ENCODE measurements around the gene ZBED4. TPM values are rescaled to one million over a fixed set of nuclear protein-coding genes. Genes with fewer than 3 reads are reported as not detected.

Gene ZBED4
- total RNA-seq, 1 donor from 2014 or later, result 17.3 TPM

DNA sequence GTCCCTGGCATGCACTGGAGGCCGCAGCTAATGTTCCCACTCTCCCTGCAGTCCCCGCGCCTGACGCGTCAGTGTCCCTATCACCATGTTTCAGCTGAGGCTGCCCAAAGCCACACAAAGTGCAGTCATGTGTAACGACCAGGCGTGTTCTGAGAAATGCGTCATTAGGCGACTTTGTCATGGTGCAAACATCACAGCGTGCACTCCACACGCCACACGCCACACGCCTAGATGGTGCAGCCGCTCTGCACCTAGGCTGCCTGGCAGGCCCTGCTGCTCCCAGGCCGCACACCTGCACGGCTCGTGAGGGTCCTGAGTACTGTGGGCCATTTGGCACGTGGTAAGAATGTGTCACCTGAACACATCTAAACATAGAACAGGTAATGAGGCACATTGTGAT lies 67.2 kb downstream of the ZBED4 start:
- Mint-ChIP-seq H3K4me1 (ENCODE audit: unreplicated experiment) (peaks cover 16% of the 10 kb centered on the region), H3K27ac (ENCODE audit: unreplicated experiment) (no peak overlapping the region), H3K4me3 (ENCODE audit: unreplicated experiment) (no peak overlapping the region), H3K9me3 (ENCODE audit: unreplicated experiment) (no peaks in the 10 kb centered on the region), H3K27me3 (ENCODE audit: unreplicated experiment) (no peaks in the 10 kb centered on the region), H3K36me3 (ENCODE audit: unreplicated experiment) (peaks cover 6% of the 10 kb centered on the region)
- no peak for DNase-seq (ENCODE audit: extremely low spot score, unreplicated experiment)
- TF ChIP-seq, protein P1, sequence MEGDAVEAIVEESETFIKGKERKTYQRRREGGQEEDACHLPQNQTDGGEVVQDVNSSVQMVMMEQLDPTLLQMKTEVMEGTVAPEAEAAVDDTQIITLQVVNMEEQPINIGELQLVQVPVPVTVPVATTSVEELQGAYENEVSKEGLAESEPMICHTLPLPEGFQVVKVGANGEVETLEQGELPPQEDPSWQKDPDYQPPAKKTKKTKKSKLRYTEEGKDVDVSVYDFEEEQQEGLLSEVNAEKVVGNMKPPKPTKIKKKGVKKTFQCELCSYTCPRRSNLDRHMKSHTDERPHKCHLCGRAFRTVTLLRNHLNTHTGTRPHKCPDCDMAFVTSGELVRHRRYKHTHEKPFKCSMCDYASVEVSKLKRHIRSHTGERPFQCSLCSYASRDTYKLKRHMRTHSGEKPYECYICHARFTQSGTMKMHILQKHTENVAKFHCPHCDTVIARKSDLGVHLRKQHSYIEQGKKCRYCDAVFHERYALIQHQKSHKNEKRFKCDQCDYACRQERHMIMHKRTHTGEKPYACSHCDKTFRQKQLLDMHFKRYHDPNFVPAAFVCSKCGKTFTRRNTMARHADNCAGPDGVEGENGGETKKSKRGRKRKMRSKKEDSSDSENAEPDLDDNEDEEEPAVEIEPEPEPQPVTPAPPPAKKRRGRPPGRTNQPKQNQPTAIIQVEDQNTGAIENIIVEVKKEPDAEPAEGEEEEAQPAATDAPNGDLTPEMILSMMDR (IDR thresholded peaks at IDR 0.05), result no peak

DNA sequence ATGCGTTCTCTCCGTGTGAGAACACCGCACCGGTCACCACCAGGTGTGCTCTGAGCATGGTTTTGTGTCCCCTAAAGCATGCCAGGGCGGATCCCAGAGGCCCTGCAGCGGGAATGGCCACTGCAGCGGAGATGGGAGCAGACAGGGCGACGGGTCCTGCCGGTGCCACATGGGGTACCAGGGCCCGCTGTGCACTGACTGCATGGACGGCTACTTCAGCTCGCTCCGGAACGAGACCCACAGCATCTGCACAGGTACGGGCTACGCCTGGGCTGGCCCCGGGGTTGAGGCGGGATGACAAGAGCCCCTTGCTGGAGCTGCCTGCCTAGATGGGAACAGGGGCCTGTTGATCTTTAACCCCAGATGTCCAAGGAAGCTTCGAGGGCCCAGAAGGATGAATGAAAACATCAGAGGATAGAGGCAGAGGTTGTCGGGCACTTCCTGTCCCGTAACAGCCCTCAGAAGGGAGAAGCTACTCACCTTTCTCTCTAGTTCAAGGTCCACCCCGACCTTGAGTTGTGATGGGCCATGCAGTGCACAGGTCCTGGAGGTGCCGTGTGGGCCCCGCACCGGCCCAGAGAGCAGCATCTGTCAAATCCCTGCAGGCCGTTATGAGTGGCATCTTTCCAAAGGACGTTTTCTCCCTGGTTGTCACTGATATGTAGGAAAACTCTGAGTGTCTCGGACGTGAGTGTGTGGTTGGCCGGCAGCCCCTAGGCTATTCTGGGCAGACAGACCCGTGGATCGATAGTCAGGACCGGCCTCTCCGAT lies 68.0 kb downstream of the ZBED4 start:
- Mint-ChIP-seq H3K4me1 (ENCODE audit: unreplicated experiment) (peaks cover 16% of the 10 kb centered on the region), H3K4me3 (ENCODE audit: unreplicated experiment) (no peak overlapping the region), H3K9me3 (ENCODE audit: unreplicated experiment) (no peaks in the 10 kb centered on the region), H3K36me3 (ENCODE audit: unreplicated experiment) (peaks cover 6% of the 10 kb centered on the region), H3K27me3 (ENCODE audit: unreplicated experiment) (no peaks in the 10 kb centered on the region), H3K27ac (ENCODE audit: unreplicated experiment) (no peak overlapping the region)
- DNase-seq (ENCODE audit: extremely low spot score, unreplicated experiment), result no peak
- TF ChIP-seq, protein P1 (IDR thresholded peaks at IDR 0.05), result no peak

DNA sequence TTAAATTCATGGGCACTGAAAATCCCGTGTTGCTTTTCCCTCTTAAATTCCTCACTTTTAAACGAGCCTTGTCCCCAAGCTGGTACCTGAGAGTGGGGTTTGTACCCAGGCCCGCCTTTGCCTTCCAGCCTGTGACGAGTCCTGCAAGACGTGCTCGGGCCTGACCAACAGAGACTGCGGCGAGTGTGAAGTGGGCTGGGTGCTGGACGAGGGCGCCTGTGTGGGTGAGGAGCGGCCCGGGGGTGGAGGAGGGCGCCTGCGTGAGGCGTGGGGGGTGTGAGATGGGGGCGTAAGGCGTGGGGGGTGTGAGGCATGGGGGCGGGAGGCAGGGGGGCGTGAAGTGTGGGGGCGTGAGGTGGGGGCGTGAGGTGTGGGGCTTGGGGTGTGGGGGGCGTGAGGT lies 68.8 kb downstream of the ZBED4 start:
- no peak for DNase-seq (ENCODE audit: extremely low spot score, unreplicated experiment)
- Mint-ChIP-seq H3K27me3 (ENCODE audit: unreplicated experiment) (no peaks in the 10 kb centered on the region), H3K36me3 (ENCODE audit: unreplicated experiment) (peaks cover 6% of the 10 kb centered on the region), H3K4me1 (ENCODE audit: unreplicated experiment) (peaks cover 10% of the 10 kb centered on the region), H3K9me3 (ENCODE audit: unreplicated experiment) (no peaks in the 10 kb centered on the region), H3K27ac (ENCODE audit: unreplicated experiment) (no peak overlapping the region), H3K4me3 (ENCODE audit: unreplicated experiment) (no peak overlapping the region)
- TF ChIP-seq, protein P1 (IDR thresholded peaks at IDR 0.05), result no peak

DNA sequence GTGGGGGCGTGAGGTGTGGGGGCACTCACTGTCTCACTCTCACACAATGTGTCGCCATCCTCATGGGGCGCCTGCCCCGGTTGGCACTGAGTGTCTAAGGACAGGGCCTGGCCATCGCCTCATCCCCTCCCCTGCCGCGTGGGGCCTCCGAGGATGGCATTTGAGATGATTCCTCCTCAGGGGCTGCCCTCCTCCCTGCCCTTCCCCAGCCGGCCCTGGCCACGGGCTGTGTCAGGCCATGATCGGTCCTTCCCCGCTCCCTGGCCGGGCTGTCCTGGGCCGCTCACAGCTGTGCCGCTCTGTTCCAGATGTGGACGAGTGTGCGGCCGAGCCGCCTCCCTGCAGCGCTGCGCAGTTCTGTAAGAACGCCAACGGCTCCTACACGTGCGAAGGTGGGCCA lies 69.3 kb downstream of the ZBED4 start:
- H3K27ac Mint-ChIP-seq (ENCODE audit: unreplicated experiment), result no peak overlapping the region
- peaks cover 6% of the 10 kb centered on the region for H3K36me3 Mint-ChIP-seq (ENCODE audit: unreplicated experiment)
- H3K9me3 Mint-ChIP-seq (ENCODE audit: unreplicated experiment), result no peaks in the 10 kb centered on the region
- H3K27me3 Mint-ChIP-seq (ENCODE audit: unreplicated experiment), result no peaks in the 10 kb centered on the region
- peaks cover 9% of the 10 kb centered on the region for H3K4me1 Mint-ChIP-seq (ENCODE audit: unreplicated experiment)
- TF ChIP-seq, protein P1 (IDR thresholded peaks at IDR 0.05), result no peak
- no peak for DNase-seq (ENCODE audit: extremely low spot score, unreplicated experiment)
- H3K4me3 Mint-ChIP-seq (ENCODE audit: unreplicated experiment), result no peak overlapping the region

DNA sequence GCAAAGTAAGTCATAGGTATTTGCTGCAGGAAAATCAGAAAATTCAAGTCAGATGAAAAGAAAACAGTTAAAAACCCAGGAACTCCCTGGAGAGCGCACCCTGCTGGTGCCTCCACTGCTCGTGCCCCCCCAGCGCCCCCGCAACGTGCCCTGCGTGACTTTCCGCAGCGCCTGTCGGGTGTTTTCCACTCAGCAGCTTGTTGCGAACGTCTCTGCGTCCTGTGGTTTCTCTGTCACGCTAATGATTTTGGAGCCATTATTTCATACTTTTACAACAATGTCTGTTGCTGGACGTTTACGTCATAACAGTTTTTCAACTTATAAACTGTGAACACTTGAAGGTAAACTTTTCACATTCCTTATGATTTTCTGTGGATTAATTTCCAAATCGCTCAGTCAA lies 69.8 kb downstream of the ZBED4 start:
- H3K4me1 Mint-ChIP-seq (ENCODE audit: unreplicated experiment), result peaks cover 9% of the 10 kb centered on the region
- no peak overlapping the region for H3K27ac Mint-ChIP-seq (ENCODE audit: unreplicated experiment)
- DNase-seq (ENCODE audit: extremely low spot score, unreplicated experiment), result no peak
- no peak overlapping the region for H3K4me3 Mint-ChIP-seq (ENCODE audit: unreplicated experiment)
- peaks cover 6% of the 10 kb centered on the region for H3K36me3 Mint-ChIP-seq (ENCODE audit: unreplicated experiment)
- no peaks in the 10 kb centered on the region for H3K27me3 Mint-ChIP-seq (ENCODE audit: unreplicated experiment)
- TF ChIP-seq, protein P1 (IDR thresholded peaks at IDR 0.05), result peak; percentile 20
- H3K9me3 Mint-ChIP-seq (ENCODE audit: unreplicated experiment), result no peaks in the 10 kb centered on the region
